Right forelimb (tissue), 1 donor: ENCODE results near the gene HAPSTR1.
A peak's percentile ranks its signal among the peaks of the same experiment; 100 is the strongest.
"Not testable (repeated sequence)": the region's sequence is repeated elsewhere in the genome, so short reads cannot be mapped to it uniquely, and the experiment has no call there.

Experiments used
- DNase-seq: peaks from one replicate; pipeline ENCODE4 v3.0.0-alpha.2; 2018

HAPSTR1 gene

GRCh38 chr16:9072806-9073341 is 18.6 kb upstream of the HAPSTR1 start:
- no peak for DNase-seq

GRCh38 chr16:9075299-9076071 is 16.0 kb upstream of the HAPSTR1 start:
- DNase-seq = no peak

- DNase-seq = no peak
Observed at GRCh38 chr16:9077091-9077809, 14.2 kb upstream of the HAPSTR1 start.

GRCh38 chr16:9078467-9079429 is 12.7 kb upstream of the HAPSTR1 start:
- not testable (repeated sequence) for DNase-seq

GRCh38 chr16:9079430-9079812 is 12.0 kb upstream of the HAPSTR1 start:
- no peak for DNase-seq

- DNase-seq = no peak
Observed at GRCh38 chr16:9081158-9081557, 10.3 kb upstream of the HAPSTR1 start.

GRCh38 chr16:9081843-9082242 is 9.6 kb upstream of the HAPSTR1 start:
- DNase-seq = no peak

- DNase-seq = no peak
Observed at GRCh38 chr16:9082422-9082821, 9.0 kb upstream of the HAPSTR1 start.

- DNase-seq = not testable (repeated sequence)
Observed at GRCh38 chr16:9087733-9088132, 3.7 kb upstream of the HAPSTR1 start.

GRCh38 chr16:9088848-9089247 is 2.6 kb upstream of the HAPSTR1 start:
- DNase-seq = no peak

- no peak for DNase-seq
Observed at GRCh38 chr16:9089660-9090059, 1.8 kb upstream of the HAPSTR1 start.

- DNase-seq = peak; percentile 65
Observed at GRCh38 chr16:9090101-9090959, 1.1 kb upstream of the HAPSTR1 start.

GRCh38 chr16:9091867-9092281 is 430 bp downstream of the HAPSTR1 start:
- peak; percentile 69 for DNase-seq

- peak; percentile 74 for DNase-seq
Observed at GRCh38 chr16:9092282-9092977, 986 bp downstream of the HAPSTR1 start.

GRCh38 chr16:9092978-9093344 is 1.5 kb downstream of the HAPSTR1 start:
- DNase-seq = peak; percentile 49

- no peak for DNase-seq
Observed at GRCh38 chr16:9094011-9094846, 2.8 kb downstream of the HAPSTR1 start.

- DNase-seq = no peak
Observed at GRCh38 chr16:9095171-9095570, 3.7 kb downstream of the HAPSTR1 start.

- DNase-seq = no peak
Observed at GRCh38 chr16:9095656-9096397, 4.4 kb downstream of the HAPSTR1 start.

GRCh38 chr16:9096416-9096952 is 5.0 kb downstream of the HAPSTR1 start:
- DNase-seq = no peak
